GM13977 (cell line): ENCODE data around the gene AIMP1.

Experiments used
- DNase-seq: peaks from one replicate; pipeline ENCODE4 v3.0.0; 2012; ENCODE audit warnings: low spot score
- CTCF ChIP-seq: IDR thresholded peaks from 2 replicates; pipeline ENCODE4 v1.5.1; 2012; ENCODE audit warnings: mild to moderate bottlenecking, control low read depth; ENCODE audit not compliant: insufficient read depth; ENCODE audit errors: extremely low read depth, missing control alignments
- in situ Hi-C: fragments of 300-500 bp; cut with MboI; formaldehyde crosslinking; loops from one replicate; pipeline ENCODE4 v1.12.0; 2022; ENCODE audit warnings: low sequenced_read_pairs, low pct_unique_long_range_greater_than_20kb, mixed read lengths, inconsistent platforms; ENCODE audit not compliant: unreplicated experiment

Gene AIMP1

GRCh38 chr4:106353786-106354185, 37.4 kb downstream of the AIMP1 start:
- no peak for DNase-seq
- TF ChIP-seq CTCF, result no peak
- in situ Hi-C loops, result no loop called here

- no peak for TF ChIP-seq CTCF
- DNase-seq, result no peak
- in situ Hi-C loops, result no loop called here
Measured at GRCh38 chr4:106355193-106355592, 38.8 kb downstream of the AIMP1 start.

DNA sequence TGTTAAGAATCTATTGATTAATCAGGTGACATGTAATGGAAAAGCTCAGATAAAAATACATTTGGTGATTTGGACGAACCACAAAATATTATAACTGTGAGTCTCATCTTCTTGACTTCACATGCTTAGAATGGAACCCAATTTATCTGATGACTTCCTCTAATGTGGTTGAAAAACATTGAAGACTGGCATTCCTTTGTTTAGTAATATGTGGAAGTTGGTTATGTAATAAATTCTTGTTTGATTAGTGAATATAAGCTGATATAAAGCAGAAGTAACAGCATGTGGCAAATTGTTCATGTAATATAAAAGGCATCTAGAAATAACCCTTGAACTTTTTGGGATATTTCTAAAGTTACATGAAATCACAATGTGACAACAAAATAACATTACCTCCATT, 42.5 kb downstream of the AIMP1 start:
- no peak for TF ChIP-seq CTCF
- in situ Hi-C loops, result no loop called here
- no peak for DNase-seq

- TF ChIP-seq CTCF, result no peak
- in situ Hi-C loops, result no loop called here
- DNase-seq, result no peak
Measured at GRCh38 chr4:106362086-106362825, 45.9 kb downstream of the AIMP1 start.

DNA sequence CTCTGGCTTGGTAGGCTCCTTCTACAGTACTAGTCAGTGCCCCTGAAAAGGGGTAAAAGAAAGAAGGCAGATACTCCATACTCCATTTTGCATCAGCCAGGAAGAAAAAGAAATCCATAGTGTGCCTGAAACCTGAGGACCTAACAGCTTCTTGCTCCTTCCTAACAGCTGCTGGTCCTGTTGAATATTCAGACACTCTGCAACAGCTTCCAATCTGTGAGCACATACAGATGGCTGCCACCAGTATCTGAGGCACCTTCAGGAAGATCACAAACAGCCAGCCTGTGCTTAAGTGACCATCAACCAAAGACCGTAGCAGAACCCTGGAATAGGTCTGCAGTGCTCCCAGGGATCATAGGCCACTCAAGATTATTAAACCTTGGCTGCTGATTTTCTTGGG, 47.9 kb downstream of the AIMP1 start:
- no peak for DNase-seq
- in situ Hi-C loops, result no loop called here
- no peak for TF ChIP-seq CTCF

DNA sequence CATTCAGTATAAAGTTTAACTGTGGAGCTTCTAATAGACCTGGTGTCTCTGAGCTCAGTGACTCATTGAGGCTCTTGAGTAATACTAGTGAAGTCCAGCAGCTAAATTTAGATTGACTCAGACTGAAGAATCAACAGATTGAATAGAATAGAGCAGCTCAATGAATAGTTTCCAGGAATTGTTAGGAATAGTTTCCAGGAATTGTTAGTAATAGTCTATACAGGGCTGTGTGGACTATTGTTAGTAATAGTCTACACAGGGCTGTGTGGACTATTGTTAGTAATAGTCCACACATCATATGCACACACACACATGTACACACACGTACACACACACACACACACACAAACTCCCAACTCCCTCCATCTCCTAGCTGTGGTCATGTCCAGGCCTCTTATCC, 49.3 kb downstream of the AIMP1 start:
- in situ Hi-C loops, result no loop called here
- no peak for DNase-seq
- no peak for TF ChIP-seq CTCF
